ENCODE measurements around the gene FILIP1L.

FILIP1L gene

GRCh38 chr3:99882436-99883137 lies 231.7 kb downstream of the FILIP1L start:
- Histone ChIP-seq H3K9me3 (no peaks in the 10 kb centered on the region), H3K4me1 (ENCODE audit: control insufficient read depth in 1 of 2, insufficient read depth in 1 of 2, low read depth in 1 of 2, low read length in 1 of 2) (no peaks in the 10 kb centered on the region), H3K36me3 (no peaks in the 10 kb centered on the region), H3K27me3 (peaks cover 6% of the 10 kb centered on the region), H3K27ac (no peak overlapping the region), H3K4me3 (ENCODE audit: low read depth in 1 of 2, low read length in 1 of 2) (no peak overlapping the region)
- TF ChIP-seq CTCF (IDR thresholded peaks at IDR 0.05), result no peak

- TF ChIP-seq CTCF (IDR thresholded peaks at IDR 0.05), result no peak
- H3K9me3 ChIP-seq, result no peaks in the 10 kb centered on the region
- H3K27ac ChIP-seq, result no peak overlapping the region
- no peaks in the 10 kb centered on the region for H3K36me3 ChIP-seq
- H3K4me3 ChIP-seq (ENCODE audit: low read depth in 1 of 2, low read length in 1 of 2), result no peak overlapping the region
- peaks cover 21% of the 10 kb centered on the region for H3K27me3 ChIP-seq
- H3K4me1 ChIP-seq (ENCODE audit: control insufficient read depth in 1 of 2, insufficient read depth in 1 of 2, low read depth in 1 of 2, low read length in 1 of 2), result peaks cover 2 to 6% of the 10 kb centered on the region in 2 experiments
These were observed 233.2 kb downstream of the FILIP1L start for GRCh38 chr3:99881121-99881524.

- Histone ChIP-seq H3K4me3 (ENCODE audit: low read depth in 1 of 2, low read length in 1 of 2) (no peak overlapping the region), H3K27ac (no peak overlapping the region), H3K4me1 (ENCODE audit: control insufficient read depth in 1 of 2, insufficient read depth in 1 of 2, low read depth in 1 of 2, low read length in 1 of 2) (peaks cover 11 to 15% of the 10 kb centered on the region in 2 experiments), H3K36me3 (no peaks in the 10 kb centered on the region), H3K27me3 (peaks cover 39% of the 10 kb centered on the region), H3K9me3 (no peaks in the 10 kb centered on the region)
- TF ChIP-seq CTCF (IDR thresholded peaks at IDR 0.05), result no peak
These were observed 235.0 kb downstream of the FILIP1L start for GRCh38 chr3:99879275-99879674.

GRCh38 chr3:99878005-99878404 lies 236.3 kb downstream of the FILIP1L start:
- no peak for TF ChIP-seq CTCF (IDR thresholded peaks at IDR 0.05)
- Histone ChIP-seq H3K27ac (no peak overlapping the region), H3K4me3 (ENCODE audit: low read depth in 1 of 2, low read length in 1 of 2) (no peak overlapping the region), H3K36me3 (no peaks in the 10 kb centered on the region), H3K27me3 (peaks cover 52% of the 10 kb centered on the region), H3K4me1 (ENCODE audit: control insufficient read depth in 1 of 2, insufficient read depth in 1 of 2, low read depth in 1 of 2, low read length in 1 of 2) (peaks cover 11 to 15% of the 10 kb centered on the region in 2 experiments), H3K9me3 (no peaks in the 10 kb centered on the region)

- Histone ChIP-seq H3K27me3 (peaks cover 53% of the 10 kb centered on the region), H3K4me1 (ENCODE audit: control insufficient read depth in 1 of 2, insufficient read depth in 1 of 2, low read depth in 1 of 2, low read length in 1 of 2) (peaks cover 11 to 15% of the 10 kb centered on the region in 2 experiments), H3K4me3 (ENCODE audit: low read depth in 1 of 2, low read length in 1 of 2) (no peak overlapping the region), H3K27ac (no peak overlapping the region), H3K36me3 (no peaks in the 10 kb centered on the region), H3K9me3 (no peaks in the 10 kb centered on the region)
- no peak for TF ChIP-seq CTCF (IDR thresholded peaks at IDR 0.05)
These were observed 237.2 kb downstream of the FILIP1L start for GRCh38 chr3:99877031-99877579.

Measured in neutrophil (primary cell).